ENCODE measurements around the gene CTNND1. TPM values are rescaled to one million over a fixed set of nuclear protein-coding genes. Genes with fewer than 3 reads are reported as not detected.
A peak's percentile ranks its signal among the peaks of the same experiment; 100 is the strongest.

Gene CTNND1
- total and polyA plus RNA-seq, 9 of the 15 experiments (the other 6 are each of a cell fraction or from before 2014, with no cell fraction given), result 11.1 to 74.0 (median 43.3) TPM

GRCh38 chr11:57741132-57742086 is 20.2 kb upstream of the CTNND1 start, which contains the start of gene SELENOH (continued):
- peak; percentile 72; the same call in 1 of the 2 replicates for TF ChIP-seq ATF6 (CRISPR knock-in tag; IDR thresholded peaks at IDR 0.05)
- peak; percentile 80 for TF ChIP-seq ZKSCAN1 (IDR thresholded peaks at IDR 0.05; ENCODE audit: low read depth, low read length)
- TF ChIP-seq ZBTB33 (CRISPR knock-in tag; IDR thresholded peaks at IDR 0.05), result peak; percentile 90
- TF ChIP-seq EP400 (IDR thresholded peaks at IDR 0.05), result peak; percentile 98
- no peak for TF ChIP-seq PRMT5 (CRISPR knock-in tag; IDR thresholded peaks at IDR 0.05)
- TF ChIP-seq ESRRB (CRISPR knock-in tag; IDR thresholded peaks at IDR 0.05; ENCODE audit: borderline replicate concordance), result no peak
- no peak for TF ChIP-seq MTF1 (CRISPR knock-in tag; IDR thresholded peaks at IDR 0.05; ENCODE audit: borderline replicate concordance)
- 0 out of 2 replicates have a peak, but pooled peaks have one; percentile 32 for TF ChIP-seq CC2D1A (IDR thresholded peaks at IDR 0.05)
- TF ChIP-seq SRSF7 (optimal IDR thresholded peaks at IDR 0.05; ENCODE audit: low read depth, low read length), result no peak
- TF ChIP-seq ZNF384 (IDR thresholded peaks at IDR 0.05; ENCODE audit: low read depth, low read length), result peak; percentile 79
- no peak for TF ChIP-seq SFPQ (IDR thresholded peaks at IDR 0.05; ENCODE audit: low read depth, low read length)
- no peak; the same call in 1 of the 2 replicates for TF ChIP-seq TAF15 (IDR thresholded peaks at IDR 0.05; ENCODE audit: low read depth, low read length)
- no peak for TF ChIP-seq SETDB1 (IDR thresholded peaks at IDR 0.05; ENCODE audit: low read length)
- no peak for TF ChIP-seq ARID2 (IDR thresholded peaks at IDR 0.05)
- TF ChIP-seq EGR1 (conservative IDR thresholded peaks at IDR 0.05), result peak; percentile 82

Data from K562 (cell line).